ENCODE results near the gene PANK4.

PANK4 gene

GRCh38 chr1:2541619-2542245 is 15.3 kb upstream of the PANK4 start:
- TF ChIP-seq REST (IDR thresholded peaks at IDR 0.05; ENCODE audit: low read depth) = no peak
- no peak for TF ChIP-seq EGR1 (IDR thresholded peaks at IDR 0.05)
- TF ChIP-seq YY1 (IDR thresholded peaks at IDR 0.05; ENCODE audit: low read depth) = no peak
- no peak for TF ChIP-seq EP300 (IDR thresholded peaks at IDR 0.05; ENCODE audit: borderline replicate concordance)
- no peak for TF ChIP-seq TEAD4 (IDR thresholded peaks at IDR 0.05)
- TF ChIP-seq ZBTB7A (IDR thresholded peaks at IDR 0.05; ENCODE audit: low read depth) = no peak
- no peak for TF ChIP-seq RAD21 (IDR thresholded peaks at IDR 0.05; ENCODE audit: low read depth)
- TF ChIP-seq MAX (IDR thresholded peaks at IDR 0.05) = peak; percentile 46; the same call in 1 of the 2 replicates
- TF ChIP-seq TCF12 (IDR thresholded peaks at IDR 0.05; ENCODE audit: low read depth) = no peak
- no peak for TF ChIP-seq FOXM1 (IDR thresholded peaks at IDR 0.05; ENCODE audit: borderline replicate concordance, low read depth)
- no peak for TF ChIP-seq CREB1 (IDR thresholded peaks at IDR 0.05; ENCODE audit: low read depth)
- peak; percentile 82 for TF ChIP-seq NFIC (IDR thresholded peaks at IDR 0.05)
- TF ChIP-seq CEBPB (IDR thresholded peaks at IDR 0.05) = no peak
- peak; percentile 83 for TF ChIP-seq USF1 (IDR thresholded peaks at IDR 0.05)
- no peak for TF ChIP-seq TAF1 (IDR thresholded peaks at IDR 0.05; ENCODE audit: low read depth)

- TF ChIP-seq USF1 (IDR thresholded peaks at IDR 0.05) = no peak
- no peak for TF ChIP-seq CREB1 (IDR thresholded peaks at IDR 0.05; ENCODE audit: low read depth)
Measured at GRCh38 chr1:2540816-2541492, 14.6 kb upstream of the PANK4 start.

- TF ChIP-seq RAD21 (IDR thresholded peaks at IDR 0.05; ENCODE audit: low read depth) = peak; percentile 13; the same call in 1 of the 2 replicates
- TF ChIP-seq MAX (IDR thresholded peaks at IDR 0.05) = no peak
- TF ChIP-seq TCF12 (IDR thresholded peaks at IDR 0.05; ENCODE audit: low read depth) = no peak
- TF ChIP-seq NFIC (IDR thresholded peaks at IDR 0.05) = no peak
Measured at GRCh38 chr1:2539312-2539907, 13.0 kb upstream of the PANK4 start.

GRCh38 chr1:2538872-2539271 is 12.5 kb upstream of the PANK4 start:
- TF ChIP-seq REST (IDR thresholded peaks at IDR 0.05; ENCODE audit: low read depth) (no peak), RAD21 (IDR thresholded peaks at IDR 0.05; ENCODE audit: low read depth) (no peak), CEBPB (IDR thresholded peaks at IDR 0.05) (no peak), TEAD4 (IDR thresholded peaks at IDR 0.05) (no peak), EP300 (IDR thresholded peaks at IDR 0.05; ENCODE audit: borderline replicate concordance) (no peak), TCF12 (IDR thresholded peaks at IDR 0.05; ENCODE audit: low read depth) (no peak), ZBTB7A (IDR thresholded peaks at IDR 0.05; ENCODE audit: low read depth) (no peak), TAF1 (IDR thresholded peaks at IDR 0.05; ENCODE audit: low read depth) (no peak), YY1 (IDR thresholded peaks at IDR 0.05; ENCODE audit: low read depth) (no peak), MAX (IDR thresholded peaks at IDR 0.05) (no peak), CREB1 (IDR thresholded peaks at IDR 0.05; ENCODE audit: low read depth) (no peak), FOXM1 (IDR thresholded peaks at IDR 0.05; ENCODE audit: borderline replicate concordance, low read depth) (no peak), USF1 (IDR thresholded peaks at IDR 0.05) (no peak), EGR1 (IDR thresholded peaks at IDR 0.05) (no peak), NFIC (IDR thresholded peaks at IDR 0.05) (no peak)

- no peak for TF ChIP-seq EP300 (IDR thresholded peaks at IDR 0.05; ENCODE audit: borderline replicate concordance)
Measured at GRCh38 chr1:2538376-2538775, 12.0 kb upstream of the PANK4 start.
